ENCODE data around the gene SRPK2. TPM values are rescaled to one million over a fixed set of nuclear protein-coding genes. Genes with fewer than 3 reads are reported as not detected.

The SRPK2 gene
- polyA plus RNA-seq, 4 donors = 12.2 to 24.7 (median 14.1) TPM

- H3K36me3 ChIP-seq (ENCODE audit: control insufficient read depth in 3 of 3, insufficient read depth in 2 of 3, low read depth in 1 of 3, low read length in 3 of 3) = peaks cover 7 to 23% (median 10%) of the 10 kb centered on the region in 3 donors
- no peak overlapping the region for H3K27ac ChIP-seq (ENCODE audit: low read depth in 1 of 3, low read length in 2 of 3)
- H3K4me1 ChIP-seq (ENCODE audit: control insufficient read depth in 3 of 3, insufficient read depth in 2 of 3, low read depth in 1 of 3, low read length in 2 of 3) = no peaks in the 10 kb centered on the region
- no peaks in the 10 kb centered on the region for H3K27me3 ChIP-seq (ENCODE audit: control insufficient read depth in 3 of 3, insufficient read depth in 3 of 3, low read length in 3 of 3)
- DNase-seq = no peak
- FAIRE-seq = no peak
- no peak overlapping the region for H3K4me3 ChIP-seq (ENCODE audit: low read depth in 1 of 3, low read length in 3 of 3)
- no peaks in the 10 kb centered on the region for H3K9me3 ChIP-seq (ENCODE audit: control insufficient read depth in 2 of 2, insufficient read depth in 1 of 2, low read depth in 1 of 2, low read length in 1 of 2)
- WGBS, 3 donors = 90 to 94% (median 92%) methylated on average over 3 of the region's 3 CpGs
Measured at GRCh38 chr7:105096306-105096705, 292.4 kb downstream of the SRPK2 start.

- Histone ChIP-seq H3K27ac (ENCODE audit: low read depth in 1 of 3, low read length in 2 of 3) (no peak overlapping the region), H3K4me1 (ENCODE audit: control insufficient read depth in 3 of 3, insufficient read depth in 2 of 3, low read depth in 1 of 3, low read length in 2 of 3) (no peaks in the 10 kb centered on the region), H3K27me3 (ENCODE audit: control insufficient read depth in 3 of 3, insufficient read depth in 3 of 3, low read length in 3 of 3) (no peaks in the 10 kb centered on the region), H3K36me3 (ENCODE audit: control insufficient read depth in 3 of 3, insufficient read depth in 2 of 3, low read depth in 1 of 3, low read length in 3 of 3) (peaks cover 7 to 23% (median 10%) of the 10 kb centered on the region in 3 donors), H3K9me3 (ENCODE audit: control insufficient read depth in 2 of 2, insufficient read depth in 1 of 2, low read depth in 1 of 2, low read length in 1 of 2) (no peaks in the 10 kb centered on the region), H3K4me3 (ENCODE audit: low read depth in 1 of 3, low read length in 3 of 3) (no peak overlapping the region)
- DNase-seq (no peak), FAIRE-seq (no peak)
Measured at GRCh38 chr7:105094966-105095365, 293.8 kb downstream of the SRPK2 start.

GRCh38 chr7:105088456-105088855, 300.3 kb downstream of the SRPK2 start:
- Histone ChIP-seq H3K27me3 (ENCODE audit: control insufficient read depth in 3 of 3, insufficient read depth in 3 of 3, low read length in 3 of 3) (no peaks in the 10 kb centered on the region), H3K27ac (ENCODE audit: low read depth in 1 of 3, low read length in 2 of 3) (no peak overlapping the region), H3K36me3 (ENCODE audit: control insufficient read depth in 3 of 3, insufficient read depth in 2 of 3, low read depth in 1 of 3, low read length in 3 of 3) (peaks cover 7 to 37% (median 8%) of the 10 kb centered on the region in 3 donors), H3K4me1 (ENCODE audit: control insufficient read depth in 3 of 3, insufficient read depth in 2 of 3, low read depth in 1 of 3, low read length in 2 of 3) (no peaks in the 10 kb centered on the region), H3K4me3 (ENCODE audit: low read depth in 1 of 3, low read length in 3 of 3) (no peak overlapping the region), H3K9me3 (ENCODE audit: control insufficient read depth in 2 of 2, insufficient read depth in 1 of 2, low read depth in 1 of 2, low read length in 1 of 2) (no peaks in the 10 kb centered on the region)
- FAIRE-seq (no peak), DNase-seq (no peak)
- WGBS, 3 donors = 89 to 96% (median 94%) methylated on average over 2 of the region's 2 CpGs

GRCh38 chr7:105087981-105088380, 300.7 kb downstream of the SRPK2 start:
- WGBS, 3 donors = 83 to 89% (median 87%) methylated on average over 6 of the region's 6 CpGs
- peaks cover 8 to 33% (median 9%) of the 10 kb centered on the region in 3 donors for H3K36me3 ChIP-seq (ENCODE audit: control insufficient read depth in 3 of 3, insufficient read depth in 2 of 3, low read depth in 1 of 3, low read length in 3 of 3)
- FAIRE-seq (no peak), DNase-seq (no peak)
- H3K9me3 ChIP-seq (ENCODE audit: control insufficient read depth in 2 of 2, insufficient read depth in 1 of 2, low read depth in 1 of 2, low read length in 1 of 2) = no peaks in the 10 kb centered on the region
- no peaks in the 10 kb centered on the region for H3K27me3 ChIP-seq (ENCODE audit: control insufficient read depth in 3 of 3, insufficient read depth in 3 of 3, low read length in 3 of 3)
- H3K4me1 ChIP-seq (ENCODE audit: control insufficient read depth in 3 of 3, insufficient read depth in 2 of 3, low read depth in 1 of 3, low read length in 2 of 3) = no peaks in the 10 kb centered on the region
- H3K27ac ChIP-seq (ENCODE audit: low read depth in 1 of 3, low read length in 2 of 3) = no peak overlapping the region
- no peak overlapping the region for H3K4me3 ChIP-seq (ENCODE audit: low read depth in 1 of 3, low read length in 3 of 3)

- H3K27me3 ChIP-seq (ENCODE audit: control insufficient read depth in 3 of 3, insufficient read depth in 3 of 3, low read length in 3 of 3) = no peaks in the 10 kb centered on the region
- FAIRE-seq (peak; percentile 51), DNase-seq (no peak)
- no peaks in the 10 kb centered on the region for H3K9me3 ChIP-seq (ENCODE audit: control insufficient read depth in 2 of 2, insufficient read depth in 1 of 2, low read depth in 1 of 2, low read length in 1 of 2)
- no peaks in the 10 kb centered on the region for H3K4me1 ChIP-seq (ENCODE audit: control insufficient read depth in 3 of 3, insufficient read depth in 2 of 3, low read depth in 1 of 3, low read length in 2 of 3)
- H3K27ac ChIP-seq (ENCODE audit: low read depth in 1 of 3, low read length in 2 of 3) = no peak overlapping the region
- H3K4me3 ChIP-seq (ENCODE audit: low read depth in 1 of 3, low read length in 3 of 3) = no peak overlapping the region
- peaks cover 5 to 30% (median 6%) of the 10 kb centered on the region in 3 donors for H3K36me3 ChIP-seq (ENCODE audit: control insufficient read depth in 3 of 3, insufficient read depth in 2 of 3, low read depth in 1 of 3, low read length in 3 of 3)
- 96 to 99% (median 97%) methylated on average over 3 of the region's 3 CpGs for WGBS, 3 donors
Measured at GRCh38 chr7:105086850-105087249, 301.9 kb downstream of the SRPK2 start.

GRCh38 chr7:105084581-105084980, 304.1 kb downstream of the SRPK2 start:
- 97 to 100% (median 100%) methylated on average over 1 of the region's 1 CpG for WGBS, 3 donors

GRCh38 chr7:105079348-105079747, 309.4 kb downstream of the SRPK2 start:
- FAIRE-seq = no peak
- Histone ChIP-seq H3K27me3 (ENCODE audit: control insufficient read depth in 3 of 3, insufficient read depth in 3 of 3, low read length in 3 of 3) (no peaks in the 10 kb centered on the region), H3K4me3 (ENCODE audit: low read depth in 1 of 3, low read length in 3 of 3) (no peak overlapping the region), H3K4me1 (ENCODE audit: control insufficient read depth in 3 of 3, insufficient read depth in 2 of 3, low read depth in 1 of 3, low read length in 2 of 3) (no peaks in the 10 kb centered on the region), H3K27ac (ENCODE audit: low read depth in 1 of 3, low read length in 2 of 3) (no peak overlapping the region), H3K36me3 (ENCODE audit: control insufficient read depth in 3 of 3, insufficient read depth in 2 of 3, low read depth in 1 of 3, low read length in 3 of 3) (peaks cover 22 to 44% (median 31%) of the 10 kb centered on the region in 3 donors), H3K9me3 (ENCODE audit: control insufficient read depth in 2 of 2, insufficient read depth in 1 of 2, low read depth in 1 of 2, low read length in 1 of 2) (no peaks in the 10 kb centered on the region)
- 94 to 98% (median 97%) methylated on average over 6 of the region's 6 CpGs for WGBS, 3 donors
- no peak for DNase-seq

More at GRCh38 chr7:105084581-105084980, 304.1 kb downstream of the SRPK2 start:
- Histone ChIP-seq H3K27me3 (ENCODE audit: control insufficient read depth in 3 of 3, insufficient read depth in 3 of 3, low read length in 3 of 3) (no peaks in the 10 kb centered on the region), H3K4me3 (ENCODE audit: low read depth in 1 of 3, low read length in 3 of 3) (no peak overlapping the region), H3K9me3 (ENCODE audit: control insufficient read depth in 2 of 2, insufficient read depth in 1 of 2, low read depth in 1 of 2, low read length in 1 of 2) (no peaks in the 10 kb centered on the region), H3K27ac (ENCODE audit: low read depth in 1 of 3, low read length in 2 of 3) (no peak overlapping the region), H3K4me1 (ENCODE audit: control insufficient read depth in 3 of 3, insufficient read depth in 2 of 3, low read depth in 1 of 3, low read length in 2 of 3) (no peaks in the 10 kb centered on the region), H3K36me3 (ENCODE audit: control insufficient read depth in 3 of 3, insufficient read depth in 2 of 3, low read depth in 1 of 3, low read length in 3 of 3) (peaks cover 9 to 45% (median 11%) of the 10 kb centered on the region in 3 donors)
- no peak for FAIRE-seq
- DNase-seq = no peak

GRCh38 chr7:105073143-105073542, 315.6 kb downstream of the SRPK2 start:
- WGBS, 3 donors = 95 to 100% (median 100%) methylated on average over 1 of the region's 1 CpG
- Histone ChIP-seq H3K27ac (ENCODE audit: low read depth in 1 of 3, low read length in 2 of 3) (no peak overlapping the region), H3K4me1 (ENCODE audit: control insufficient read depth in 3 of 3, insufficient read depth in 2 of 3, low read depth in 1 of 3, low read length in 2 of 3) (no peaks in the 10 kb centered on the region), H3K27me3 (ENCODE audit: control insufficient read depth in 3 of 3, insufficient read depth in 3 of 3, low read length in 3 of 3) (no peaks in the 10 kb centered on the region), H3K36me3 (ENCODE audit: control insufficient read depth in 3 of 3, insufficient read depth in 2 of 3, low read depth in 1 of 3, low read length in 3 of 3) (peaks cover 12 to 35% (median 17%) of the 10 kb centered on the region in 3 donors), H3K9me3 (ENCODE audit: control insufficient read depth in 2 of 2, insufficient read depth in 1 of 2, low read depth in 1 of 2, low read length in 1 of 2) (no peaks in the 10 kb centered on the region), H3K4me3 (ENCODE audit: low read depth in 1 of 3, low read length in 3 of 3) (no peak overlapping the region)
- DNase-seq = no peak
- no peak for FAIRE-seq

GRCh38 chr7:105068886-105069285, 319.8 kb downstream of the SRPK2 start:
- H3K36me3 ChIP-seq (ENCODE audit: control insufficient read depth in 3 of 3, insufficient read depth in 2 of 3, low read depth in 1 of 3, low read length in 3 of 3) = peaks cover 10 to 37% (median 11%) of the 10 kb centered on the region in 3 donors
- FAIRE-seq = no peak
- WGBS, 3 donors = 91 to 100% (median 98%) methylated on average over 1 of the region's 1 CpG

More at GRCh38 chr7:105068886-105069285, 319.8 kb downstream of the SRPK2 start:
- H3K4me1 ChIP-seq (ENCODE audit: control insufficient read depth in 3 of 3, insufficient read depth in 2 of 3, low read depth in 1 of 3, low read length in 2 of 3) = no peaks in the 10 kb centered on the region
- H3K27me3 ChIP-seq (ENCODE audit: control insufficient read depth in 3 of 3, insufficient read depth in 3 of 3, low read length in 3 of 3) = no peaks in the 10 kb centered on the region
- H3K4me3 ChIP-seq (ENCODE audit: low read depth in 1 of 3, low read length in 3 of 3) = no peak overlapping the region
- H3K27ac ChIP-seq (ENCODE audit: low read depth in 1 of 3, low read length in 2 of 3) = no peak overlapping the region
- no peaks in the 10 kb centered on the region for H3K9me3 ChIP-seq (ENCODE audit: control insufficient read depth in 2 of 2, insufficient read depth in 1 of 2, low read depth in 1 of 2, low read length in 1 of 2)
- DNase-seq = no peak
